Suppressor macrophage treated with lipopolysaccharide for 1 hour (primary cell): ENCODE measurements around the gene SLC6A14.

Source experiments
- DNase-seq, 3 donors: peaks; one replicate each; pipeline ENCODE4 v3.0.0-alpha.2; 2020 to 2022

Gene SLC6A14, protein sequence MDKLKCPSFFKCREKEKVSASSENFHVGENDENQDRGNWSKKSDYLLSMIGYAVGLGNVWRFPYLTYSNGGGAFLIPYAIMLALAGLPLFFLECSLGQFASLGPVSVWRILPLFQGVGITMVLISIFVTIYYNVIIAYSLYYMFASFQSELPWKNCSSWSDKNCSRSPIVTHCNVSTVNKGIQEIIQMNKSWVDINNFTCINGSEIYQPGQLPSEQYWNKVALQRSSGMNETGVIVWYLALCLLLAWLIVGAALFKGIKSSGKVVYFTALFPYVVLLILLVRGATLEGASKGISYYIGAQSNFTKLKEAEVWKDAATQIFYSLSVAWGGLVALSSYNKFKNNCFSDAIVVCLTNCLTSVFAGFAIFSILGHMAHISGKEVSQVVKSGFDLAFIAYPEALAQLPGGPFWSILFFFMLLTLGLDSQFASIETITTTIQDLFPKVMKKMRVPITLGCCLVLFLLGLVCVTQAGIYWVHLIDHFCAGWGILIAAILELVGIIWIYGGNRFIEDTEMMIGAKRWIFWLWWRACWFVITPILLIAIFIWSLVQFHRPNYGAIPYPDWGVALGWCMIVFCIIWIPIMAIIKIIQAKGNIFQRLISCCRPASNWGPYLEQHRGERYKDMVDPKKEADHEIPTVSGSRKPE

DNA sequence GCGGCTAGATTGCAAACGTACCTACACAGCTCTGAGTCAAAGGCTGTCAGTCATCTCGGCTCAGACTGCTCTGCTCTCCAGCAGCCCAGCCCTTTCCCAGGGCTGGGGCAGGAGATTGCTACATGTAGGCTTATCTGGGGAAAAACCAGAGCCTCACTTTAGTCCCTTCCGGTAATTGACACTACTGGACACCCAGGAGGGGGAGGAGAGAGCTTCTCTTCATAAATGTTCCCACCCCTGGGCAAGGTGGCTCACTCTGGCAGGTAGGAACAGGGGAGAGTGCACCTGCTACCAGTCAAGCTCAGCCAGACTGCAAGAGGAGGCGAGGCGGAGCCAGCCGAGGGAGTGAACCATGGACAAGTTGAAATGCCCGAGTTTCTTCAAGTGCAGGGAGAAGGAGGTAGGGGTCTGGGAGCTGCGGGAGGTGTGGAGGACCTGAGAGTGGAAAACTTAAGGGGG is at the start of gene SLC6A14:
Gene SLC6A14 (plus strand): TSS at position 249 of the 459 bp plus-strand sequence. CDS start 104 bp downstream, at position 353.
- no peak for DNase-seq

DNA sequence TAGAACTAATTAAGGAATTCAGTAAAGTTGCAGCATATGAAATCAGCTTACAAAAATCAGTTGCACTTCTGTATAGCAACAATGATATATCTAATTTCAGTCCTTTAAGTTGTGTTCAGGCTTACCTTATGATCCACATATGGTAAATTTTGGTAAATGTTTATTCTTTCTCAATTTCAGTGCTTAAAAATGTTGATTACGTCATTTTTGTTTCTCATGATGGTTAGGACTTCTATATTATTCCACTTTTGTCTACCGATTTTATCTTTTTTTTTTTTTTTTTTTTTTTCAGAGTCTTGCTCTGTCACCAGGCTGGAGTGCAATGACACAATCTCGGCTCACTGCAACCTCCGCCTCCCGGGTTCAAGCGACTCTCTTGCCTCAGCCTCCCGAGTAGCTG is 40.7 kb upstream of the SLC6A14 start:
- DNase-seq, result no peak

DNA sequence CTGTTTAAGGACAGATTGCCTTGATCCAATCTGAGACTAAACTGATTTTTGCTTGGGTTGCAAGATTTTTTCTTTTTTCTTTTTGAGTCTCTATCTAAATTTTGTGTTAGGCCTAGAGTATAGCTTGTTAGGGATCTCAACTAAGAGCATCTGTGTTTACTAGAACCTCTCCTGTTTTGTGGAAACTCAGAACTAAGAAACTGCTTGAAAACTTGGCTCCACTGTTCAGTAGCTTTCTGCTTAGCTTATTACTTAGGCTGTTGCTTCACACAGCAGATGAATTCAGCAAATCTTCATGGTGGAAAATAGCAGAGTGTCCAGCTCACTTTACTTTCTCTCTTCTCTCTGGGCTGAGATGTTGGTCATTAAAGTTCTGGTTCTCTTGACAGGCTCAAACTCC is 36.7 kb upstream of the SLC6A14 start:
- no peak for DNase-seq

DNA sequence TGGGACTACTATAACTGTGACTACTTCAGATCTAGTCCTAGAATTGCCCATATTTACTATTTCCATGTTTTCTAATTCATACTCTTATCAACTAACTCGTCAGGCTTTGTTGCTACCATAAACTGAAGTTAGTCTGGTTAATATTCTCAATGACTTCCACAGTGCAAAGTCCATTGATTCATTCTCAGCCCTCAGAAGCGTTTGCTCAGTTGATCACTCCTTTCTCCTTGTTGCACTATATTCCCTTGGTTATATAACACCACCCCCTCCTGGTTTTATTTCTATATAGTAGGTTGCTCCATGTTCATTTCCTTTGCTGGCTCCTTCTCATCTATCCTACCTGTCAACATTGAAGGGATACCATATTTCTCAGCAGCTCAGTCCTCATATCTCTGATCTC is 27.2 kb upstream of the SLC6A14 start:
- no peak for DNase-seq

DNA sequence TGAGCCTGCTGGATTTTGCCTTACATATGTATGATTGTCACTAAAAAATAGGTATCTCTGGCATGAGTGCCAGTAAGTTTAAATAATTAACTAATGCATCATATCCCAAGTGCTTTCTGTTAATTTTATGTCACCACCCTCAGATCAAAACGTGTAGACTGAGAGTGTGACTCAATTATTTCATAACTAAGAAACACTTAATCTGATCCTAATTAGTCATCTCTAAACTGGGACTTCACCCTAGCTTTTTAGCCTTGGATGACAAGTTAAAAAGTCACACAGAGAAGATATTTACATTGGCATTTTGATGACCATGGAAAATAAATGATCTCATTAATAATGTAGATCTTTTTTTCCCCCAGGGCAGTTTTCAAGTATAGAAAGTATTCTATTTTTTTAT is 23.1 kb upstream of the SLC6A14 start:
- no peak for DNase-seq

DNA sequence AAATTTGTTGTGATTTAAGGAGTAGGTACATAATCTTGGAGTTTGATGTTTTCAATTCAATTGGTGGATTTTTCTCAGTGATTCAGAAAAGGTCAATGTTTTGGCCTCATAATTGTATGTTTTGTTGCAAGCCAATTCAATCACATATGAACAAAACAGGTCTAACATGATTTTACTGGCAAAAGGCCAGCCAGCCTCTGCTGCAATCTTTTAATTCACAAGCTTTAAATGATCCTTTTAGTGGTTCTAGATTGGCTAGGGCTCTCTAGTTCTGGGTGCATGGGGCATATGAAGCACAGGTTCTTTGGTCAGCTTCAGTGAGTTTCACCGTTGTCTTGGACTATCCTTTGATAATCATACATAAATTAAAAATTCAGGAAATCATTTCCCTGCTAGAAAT is 19.2 kb upstream of the SLC6A14 start:
- DNase-seq, result no peak

DNA sequence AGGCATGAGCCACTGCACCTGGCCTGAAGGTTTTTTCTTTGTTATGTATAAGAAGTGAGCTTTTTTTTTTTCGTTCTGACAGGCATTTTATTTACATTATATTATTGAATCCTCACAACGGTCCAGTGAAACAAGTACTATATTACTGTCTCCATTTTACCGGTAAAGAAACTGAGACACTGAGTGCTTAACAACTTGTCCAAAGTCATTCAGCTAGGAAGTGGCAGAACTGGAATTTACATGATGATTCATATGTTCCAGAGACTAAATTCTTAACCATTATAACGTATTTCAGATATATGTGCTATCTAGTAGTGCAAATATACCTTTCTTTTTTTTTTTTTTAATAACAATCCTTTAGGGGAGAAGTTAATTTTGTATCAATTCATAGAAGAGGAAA is 18.4 kb upstream of the SLC6A14 start:
- DNase-seq, result no peak

DNA sequence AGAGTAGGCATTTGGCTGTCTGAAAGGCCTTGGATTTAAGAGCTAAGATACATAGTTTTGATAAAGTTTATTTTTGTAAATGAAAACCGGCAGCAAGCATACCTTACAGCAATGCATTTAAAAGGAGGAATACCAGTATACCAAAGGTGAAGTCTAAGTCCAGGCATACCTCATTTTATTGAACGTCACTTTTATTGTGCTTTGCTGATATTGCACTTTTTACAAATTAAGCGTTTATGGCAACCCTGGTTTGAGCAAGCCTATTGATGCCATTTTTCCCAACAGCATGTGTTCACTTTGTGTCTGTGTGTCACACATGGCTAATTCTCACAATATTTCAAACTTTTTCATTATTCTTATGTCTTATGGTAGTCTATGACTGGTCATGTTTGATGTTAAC is 8.4 kb upstream of the SLC6A14 start:
- DNase-seq, result no peak

DNA sequence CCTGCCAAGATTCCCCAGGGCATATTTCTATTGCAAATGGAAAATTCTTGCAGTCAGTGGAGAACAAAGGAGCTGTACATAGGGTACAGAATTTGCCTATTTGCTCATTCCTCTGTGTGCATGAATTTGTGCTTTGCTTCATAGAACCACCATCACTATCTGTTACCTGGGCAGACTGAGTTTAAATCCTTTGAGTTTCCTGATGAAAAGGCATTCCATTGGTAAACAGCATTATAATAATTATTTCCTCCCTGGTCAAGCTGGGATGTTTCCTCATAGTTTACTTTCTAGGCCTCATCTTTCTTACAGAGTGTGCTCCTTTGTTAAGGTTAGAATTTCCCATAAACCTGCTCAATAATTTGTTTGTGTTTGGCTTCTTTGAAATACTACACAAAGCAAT is 809 bp upstream of the SLC6A14 start:
- DNase-seq, result no peak

DNA sequence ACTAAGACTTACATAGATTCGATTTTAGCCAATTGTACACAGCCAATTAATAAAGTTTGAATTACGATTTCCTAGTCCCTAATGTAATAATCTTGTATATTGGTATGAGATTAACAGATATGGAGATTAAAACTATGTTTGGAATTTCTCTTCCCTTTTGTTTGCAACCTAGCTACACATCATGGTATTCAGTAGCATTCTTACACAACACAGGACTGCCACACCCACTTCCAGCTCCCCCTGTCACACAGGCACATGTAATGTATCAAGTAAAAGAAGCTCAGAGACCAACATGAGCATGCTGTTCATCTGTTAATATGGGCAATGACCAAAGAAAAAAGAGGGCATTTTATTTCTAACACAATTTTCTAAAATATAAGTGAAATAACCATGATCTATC is 12.8 kb downstream of the SLC6A14 start:
- DNase-seq, result no peak

DNA sequence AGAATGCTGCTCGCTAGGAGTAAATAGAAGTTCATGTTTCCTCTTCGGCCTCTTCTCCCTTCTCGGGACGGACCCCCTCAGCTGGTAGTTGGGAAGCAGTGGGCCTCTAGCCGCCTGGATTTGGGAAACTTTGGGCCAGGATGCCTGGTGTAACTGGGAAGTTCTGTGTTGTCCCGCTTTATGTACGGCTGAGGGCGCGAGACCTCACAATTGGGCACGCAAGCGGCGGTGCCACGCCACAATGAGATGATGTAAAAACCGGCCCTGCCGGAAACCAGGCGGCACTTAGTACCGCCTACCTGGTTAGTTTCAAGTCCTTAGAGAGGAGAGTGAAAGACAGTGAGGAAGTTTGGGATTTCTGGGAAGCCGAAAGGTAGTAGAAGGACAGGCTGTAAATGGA is 26.4 kb downstream of the SLC6A14 start, which contains the start of gene CT83:
Gene CT83 (minus strand): TSS at position 155 of the 400 bp plus-strand sequence. CDS start 120 bp downstream, at position 35.
- DNase-seq, result no peak

DNA sequence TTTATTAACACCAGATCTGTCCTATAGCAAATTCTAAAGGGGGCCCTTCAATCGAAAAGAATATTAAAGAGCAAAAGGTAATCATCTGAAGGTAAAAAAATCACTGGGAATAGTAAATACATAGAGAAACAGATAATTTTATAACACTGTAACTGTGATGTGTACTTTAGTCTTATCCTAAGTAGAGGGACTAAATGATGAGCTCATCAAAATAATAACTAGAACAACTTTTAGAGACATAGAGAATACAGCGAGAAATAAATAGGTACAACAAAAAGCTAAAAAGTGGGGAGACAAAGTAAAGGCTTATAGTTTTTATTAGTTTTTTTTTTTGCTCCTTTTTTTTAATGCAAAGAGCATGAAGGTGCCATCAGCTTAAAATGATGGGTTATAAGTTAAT is 43.7 kb downstream of the SLC6A14 start:
- DNase-seq, result no peak

DNA sequence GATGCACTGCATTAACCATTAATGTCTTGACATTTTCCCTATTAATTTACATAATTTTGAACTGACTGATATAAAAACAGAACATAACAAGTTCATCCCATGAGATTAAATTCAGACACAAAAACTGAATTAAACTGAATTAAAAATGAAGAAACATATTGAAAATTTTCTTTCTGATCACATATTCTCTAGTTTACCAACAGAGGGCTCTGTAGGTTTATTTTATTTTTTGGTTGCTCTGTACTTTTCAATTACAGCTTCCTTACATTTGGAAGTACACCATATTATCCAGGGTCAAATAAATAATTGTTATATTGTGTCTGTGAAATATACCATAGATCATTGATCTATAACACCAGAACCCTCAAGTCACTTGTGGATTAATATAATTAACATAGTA is 53.7 kb downstream of the SLC6A14 start:
- DNase-seq, result no peak

DNA sequence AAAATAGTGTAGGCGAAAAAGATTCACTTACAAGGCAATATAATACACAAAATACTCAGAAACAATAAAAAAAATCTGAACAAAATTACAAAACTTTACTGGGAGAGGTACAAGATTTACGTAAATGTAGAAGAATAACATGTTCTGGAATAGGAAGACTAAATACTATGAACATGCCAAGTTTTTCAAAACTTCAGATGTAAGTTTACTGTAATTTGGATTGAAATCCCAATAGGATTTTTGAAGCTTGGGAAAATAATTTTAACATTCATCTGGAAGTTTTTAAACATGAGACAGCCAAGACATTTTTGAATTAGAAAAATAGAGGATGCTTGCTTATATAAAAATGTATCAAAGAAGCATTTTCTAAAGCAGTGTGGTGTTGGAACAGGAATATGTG is 56.9 kb downstream of the SLC6A14 start:
- no peak for DNase-seq

DNA sequence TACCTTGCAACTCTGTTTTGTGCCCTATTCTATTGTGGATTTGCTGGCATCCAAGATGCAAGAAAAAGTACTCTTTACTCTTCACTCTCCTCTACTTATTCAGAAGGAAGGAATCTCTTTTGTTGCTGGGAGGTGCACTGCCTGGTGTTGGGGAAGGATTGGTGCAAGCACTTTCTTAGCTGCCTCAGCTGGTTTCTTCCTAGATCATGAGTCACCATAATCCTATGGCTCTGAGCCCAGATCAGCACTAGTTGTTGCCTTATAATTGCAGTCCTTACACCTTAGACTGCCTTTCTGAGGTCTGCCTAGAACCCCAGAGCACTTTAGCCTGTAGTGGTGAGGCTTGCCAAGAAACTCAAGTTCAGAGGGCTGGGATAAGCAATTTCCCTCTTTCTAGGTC is 63.4 kb downstream of the SLC6A14 start:
- no peak for DNase-seq
